ENCODE data around the gene RETN.

GRCh38 chr19:7631577-7631976, 37.3 kb upstream of the RETN start:
- TF ChIP-seq SIN3A (IDR thresholded peaks at IDR 0.05; ENCODE audit: borderline replicate concordance, insufficient read depth, low read length) (no peak), TAF1 (IDR thresholded peaks at IDR 0.05; ENCODE audit: borderline replicate concordance, insufficient read depth, low read length) (no peak)
